ENCODE measurements around the gene BAAT.

- TF ChIP-seq POLR2AphosphoS5 (IDR thresholded peaks at IDR 0.05; ENCODE audit: borderline replicate concordance, low read depth, low read length) (no peak), EZH2 (IDR thresholded peaks at IDR 0.05) (no peak), FOXP2 (optimal IDR thresholded peaks at IDR 0.05; ENCODE audit: control extremely low read depth, extremely low read length, insufficient read depth) (no peak)
These were observed 24.2 kb downstream of the BAAT start for GRCh38 chr9:101360647-101361046.
